Effector memory CD8-positive, alpha-beta T cell (primary cell): ENCODE results near the gene ATP6AP1.

Experiments used
- ATAC-seq: fragments of 150-1000 bp; cut with Tn5 transposase; replicated peaks from 2 replicates; pipeline ENCODE4 v1.10.0; 2021; ENCODE audit warnings: mild to moderate bottlenecking, moderate library complexity
- DNase-seq, 3 experiments: peaks; one replicate each; pipeline ENCODE4 v3.0.0; 2021
- H3K27ac Mint-ChIP-seq, 2 donors: one replicate each; pipeline ENCODE4 v1.8.0; 2022; ENCODE audit warnings: mild to moderate bottlenecking in 2 of 2, mixed read lengths in 2 of 2, moderate library complexity in 2 of 2
- H3K27me3 Mint-ChIP-seq, 2 donors: one replicate each; pipeline ENCODE4 v1.8.0; 2022; ENCODE audit warnings: mixed read lengths in 2 of 2
- H3K36me3 Mint-ChIP-seq: one replicate; pipeline ENCODE4 v1.8.0; 2022; ENCODE audit warnings: mild to moderate bottlenecking, moderate library complexity, mixed read lengths; ENCODE audit not compliant: insufficient read depth
- H3K4me1 Mint-ChIP-seq, 2 donors: one replicate each; pipeline ENCODE4 v1.8.0; 2022; ENCODE audit warnings: low read depth in 2 of 2, mixed read lengths in 2 of 2
- H3K4me3 Mint-ChIP-seq, 2 donors: one replicate each; pipeline ENCODE4 v1.8.0; 2022; ENCODE audit warnings: mild to moderate bottlenecking in 2 of 2, mixed read lengths in 2 of 2, moderate library complexity in 2 of 2
- H3K9me3 Mint-ChIP-seq, 2 donors: one replicate each; pipeline ENCODE4 v1.8.0; 2022; ENCODE audit warnings: mixed read lengths in 2 of 2

ATP6AP1 gene

DNA sequence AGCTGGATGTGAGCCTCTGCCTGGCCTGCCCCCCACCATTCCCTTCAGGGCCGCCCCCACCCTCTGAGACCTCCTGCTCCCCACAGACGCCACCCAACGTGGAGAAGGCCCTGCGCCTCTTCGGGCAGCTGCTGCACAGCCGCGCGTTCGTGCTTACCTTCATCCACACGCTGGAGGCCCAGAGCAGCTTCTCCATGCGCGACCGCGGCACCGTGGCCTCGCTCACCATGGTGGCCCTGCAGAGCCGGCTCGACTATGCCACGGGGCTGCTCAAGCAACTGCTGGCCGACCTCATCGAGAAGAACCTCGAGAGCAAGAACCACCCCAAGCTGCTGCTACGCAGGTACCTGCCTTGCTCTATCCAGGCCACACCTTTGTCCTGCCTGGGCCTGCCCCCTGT, 39.7 kb downstream of the ATP6AP1 start:
- peaks cover 0 to under 1% of the 10 kb centered on the region in 2 donors for H3K4me1 Mint-ChIP-seq
- H3K27me3 Mint-ChIP-seq, result no peaks in the 10 kb centered on the region
- no peaks in the 10 kb centered on the region for H3K9me3 Mint-ChIP-seq
- peaks cover 30% of the 10 kb centered on the region for H3K36me3 Mint-ChIP-seq
- no peak overlapping the region for H3K4me3 Mint-ChIP-seq
- no peak for ATAC-seq
- no peak for DNase-seq
- no peak overlapping the region for H3K27ac Mint-ChIP-seq

DNA sequence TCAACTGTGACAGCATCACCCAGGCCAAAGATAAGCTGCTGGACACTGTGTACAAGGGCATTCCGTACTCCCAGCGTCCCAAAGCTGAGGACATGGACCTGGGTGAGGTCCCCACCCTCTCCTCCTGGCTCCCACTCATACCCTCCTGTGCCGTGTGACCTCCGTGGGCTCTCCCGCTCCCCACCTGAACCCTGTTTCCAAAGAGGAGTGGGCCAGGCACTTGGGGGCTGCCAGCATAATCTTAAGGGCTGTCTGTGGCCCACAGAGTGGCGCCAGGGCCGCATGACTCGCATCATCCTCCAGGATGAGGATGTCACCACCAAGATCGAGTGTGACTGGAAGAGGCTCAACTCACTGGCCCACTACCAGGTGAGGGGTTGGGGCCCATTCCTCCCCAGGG, 40.6 kb downstream of the ATP6AP1 start:
- Mint-ChIP-seq H3K36me3 (peaks cover 36% of the 10 kb centered on the region), H3K9me3 (no peaks in the 10 kb centered on the region), H3K27ac (no peak overlapping the region), H3K27me3 (no peaks in the 10 kb centered on the region), H3K4me1 (peaks cover 0 to 3% of the 10 kb centered on the region in 2 donors), H3K4me3 (no peak overlapping the region)
- ATAC-seq (no peak), DNase-seq (no peak)

DNA sequence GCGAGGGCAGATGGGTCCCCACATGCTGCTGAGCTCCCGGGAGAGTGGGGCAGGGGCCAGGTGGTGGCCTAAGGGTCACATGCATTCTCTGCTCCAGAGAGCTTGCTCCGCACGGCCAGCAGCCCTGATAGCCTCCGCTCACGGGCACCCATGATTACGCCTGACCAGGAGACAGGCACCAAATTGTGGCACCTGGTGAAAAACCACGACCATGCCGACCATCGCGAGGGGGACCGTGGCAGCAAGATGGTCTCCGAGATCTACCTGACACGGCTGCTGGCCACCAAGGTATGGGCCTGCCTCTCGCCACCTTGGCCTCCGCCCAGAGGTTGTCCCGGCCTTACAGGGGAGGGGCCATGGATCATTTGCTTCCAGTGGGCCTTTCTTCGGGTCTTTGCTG, 41.4 kb downstream of the ATP6AP1 start:
- Mint-ChIP-seq H3K4me1 (peaks cover 0 to 3% of the 10 kb centered on the region in 2 donors), H3K36me3 (peaks cover 35% of the 10 kb centered on the region), H3K27ac (no peak overlapping the region), H3K9me3 (no peaks in the 10 kb centered on the region), H3K27me3 (no peaks in the 10 kb centered on the region), H3K4me3 (no peak overlapping the region)
- DNase-seq, result no peak
- ATAC-seq, result no peak

DNA sequence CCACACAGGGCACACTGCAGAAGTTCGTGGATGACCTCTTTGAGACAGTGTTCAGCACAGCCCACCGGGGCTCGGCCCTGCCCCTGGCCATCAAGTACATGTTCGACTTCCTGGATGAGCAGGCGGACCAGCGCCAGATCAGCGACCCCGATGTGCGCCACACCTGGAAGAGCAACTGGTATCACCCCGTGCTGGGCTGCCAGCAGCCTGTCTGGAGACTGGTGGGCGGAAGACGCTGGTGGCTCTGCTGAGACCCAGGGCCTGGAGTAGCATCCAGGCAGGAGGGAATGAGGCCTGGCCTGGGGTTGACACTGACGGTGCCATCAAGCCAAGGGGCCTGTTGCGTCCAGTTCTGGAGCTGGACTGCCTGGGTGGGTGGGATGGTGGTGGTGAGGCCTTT, 42.0 kb downstream of the ATP6AP1 start:
- no peak overlapping the region for H3K4me3 Mint-ChIP-seq
- peaks cover 34% of the 10 kb centered on the region for H3K36me3 Mint-ChIP-seq
- ATAC-seq, result no peak
- no peak for DNase-seq
- H3K9me3 Mint-ChIP-seq, result no peaks in the 10 kb centered on the region
- H3K27me3 Mint-ChIP-seq, result no peaks in the 10 kb centered on the region
- no peak overlapping the region for H3K27ac Mint-ChIP-seq
- peaks cover 0 to 3% of the 10 kb centered on the region in 2 donors for H3K4me1 Mint-ChIP-seq

DNA sequence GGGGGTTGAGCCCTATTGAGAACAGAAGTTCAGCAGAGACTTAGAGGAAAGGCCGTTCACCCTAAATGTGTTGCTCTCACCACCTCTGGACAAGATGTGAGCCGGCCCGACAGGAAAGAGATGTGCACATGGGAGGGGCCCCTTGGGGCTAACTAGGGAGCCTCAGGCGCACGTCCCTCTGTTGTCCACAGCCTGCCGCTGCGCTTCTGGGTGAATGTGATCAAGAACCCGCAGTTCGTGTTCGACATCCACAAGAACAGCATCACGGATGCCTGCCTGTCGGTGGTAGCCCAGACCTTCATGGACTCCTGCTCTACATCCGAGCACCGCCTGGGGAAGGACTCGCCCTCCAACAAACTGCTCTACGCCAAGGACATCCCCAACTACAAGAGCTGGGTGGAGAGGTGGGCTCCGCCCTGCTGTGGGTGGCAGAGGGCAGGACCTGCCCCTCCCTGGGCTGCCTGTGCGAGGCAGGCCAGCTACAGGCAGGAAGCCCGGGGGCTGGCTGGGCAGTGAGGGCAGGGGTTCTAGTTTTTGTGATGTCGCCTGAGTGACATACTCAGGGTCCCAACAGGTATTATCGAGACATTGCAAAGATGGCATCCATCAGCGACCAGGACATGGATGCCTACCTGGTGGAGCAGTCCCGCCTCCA, 42.6 kb downstream of the ATP6AP1 start:
- peaks cover 31% of the 10 kb centered on the region for H3K36me3 Mint-ChIP-seq

DNA sequence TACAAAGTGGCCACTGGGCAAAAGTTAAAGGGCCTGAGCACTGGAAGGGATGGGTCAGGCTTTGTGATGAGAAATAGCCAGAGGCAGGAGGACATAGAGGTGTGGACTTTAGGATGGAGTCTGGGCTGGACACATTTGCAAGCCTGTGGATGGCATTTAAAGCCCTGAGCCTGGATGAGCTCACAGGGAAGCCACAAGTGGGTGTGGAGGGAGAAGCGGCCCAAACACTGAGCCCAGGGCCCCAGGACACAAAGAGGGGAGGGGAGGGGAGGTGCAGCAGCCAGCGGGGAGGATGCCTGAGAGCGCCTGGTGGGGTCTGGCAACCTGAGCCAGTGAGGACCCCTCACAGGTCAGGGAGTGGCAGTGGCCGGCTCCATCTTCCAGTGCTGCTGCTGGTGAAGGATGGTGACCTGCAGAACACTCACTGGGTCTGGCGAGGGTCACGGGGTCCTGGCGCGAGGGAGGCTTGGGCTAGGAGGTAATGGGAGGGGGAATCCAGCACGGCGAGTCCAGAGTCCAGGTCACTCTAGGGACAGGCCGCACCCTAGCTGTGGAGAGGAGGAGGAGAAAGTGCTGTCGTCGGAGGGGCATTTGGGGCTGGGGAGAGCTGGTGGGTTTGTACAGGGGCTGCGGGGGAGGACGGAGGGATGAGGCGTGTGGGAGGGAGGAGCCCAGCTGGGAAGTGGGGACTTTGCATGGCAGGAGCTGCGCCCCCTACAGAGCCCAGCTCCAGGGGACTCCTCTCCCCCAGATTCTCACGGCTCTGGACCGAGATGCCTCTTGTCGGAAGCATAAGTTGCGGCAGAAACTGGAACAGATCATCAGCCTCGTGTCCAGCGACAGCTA, 43.6 kb downstream of the ATP6AP1 start:
- Mint-ChIP-seq H3K4me1 (peaks cover 0 to 3% of the 10 kb centered on the region in 2 donors), H3K9me3 (no peaks in the 10 kb centered on the region), H3K4me3 (no peak overlapping the region), H3K36me3 (peaks cover 27% of the 10 kb centered on the region), H3K27me3 (no peaks in the 10 kb centered on the region), H3K27ac (no peak overlapping the region)
- no peak for DNase-seq
- ATAC-seq, result no peak

More for the DNA sequence above, 42.6 kb downstream of the ATP6AP1 start:
- Mint-ChIP-seq H3K9me3 (no peaks in the 10 kb centered on the region), H3K4me3 (no peak overlapping the region), H3K4me1 (peaks cover 0 to 3% of the 10 kb centered on the region in 2 donors), H3K27me3 (no peaks in the 10 kb centered on the region), H3K27ac (no peak overlapping the region)
- DNase-seq (no peak), ATAC-seq (no peak)

DNA sequence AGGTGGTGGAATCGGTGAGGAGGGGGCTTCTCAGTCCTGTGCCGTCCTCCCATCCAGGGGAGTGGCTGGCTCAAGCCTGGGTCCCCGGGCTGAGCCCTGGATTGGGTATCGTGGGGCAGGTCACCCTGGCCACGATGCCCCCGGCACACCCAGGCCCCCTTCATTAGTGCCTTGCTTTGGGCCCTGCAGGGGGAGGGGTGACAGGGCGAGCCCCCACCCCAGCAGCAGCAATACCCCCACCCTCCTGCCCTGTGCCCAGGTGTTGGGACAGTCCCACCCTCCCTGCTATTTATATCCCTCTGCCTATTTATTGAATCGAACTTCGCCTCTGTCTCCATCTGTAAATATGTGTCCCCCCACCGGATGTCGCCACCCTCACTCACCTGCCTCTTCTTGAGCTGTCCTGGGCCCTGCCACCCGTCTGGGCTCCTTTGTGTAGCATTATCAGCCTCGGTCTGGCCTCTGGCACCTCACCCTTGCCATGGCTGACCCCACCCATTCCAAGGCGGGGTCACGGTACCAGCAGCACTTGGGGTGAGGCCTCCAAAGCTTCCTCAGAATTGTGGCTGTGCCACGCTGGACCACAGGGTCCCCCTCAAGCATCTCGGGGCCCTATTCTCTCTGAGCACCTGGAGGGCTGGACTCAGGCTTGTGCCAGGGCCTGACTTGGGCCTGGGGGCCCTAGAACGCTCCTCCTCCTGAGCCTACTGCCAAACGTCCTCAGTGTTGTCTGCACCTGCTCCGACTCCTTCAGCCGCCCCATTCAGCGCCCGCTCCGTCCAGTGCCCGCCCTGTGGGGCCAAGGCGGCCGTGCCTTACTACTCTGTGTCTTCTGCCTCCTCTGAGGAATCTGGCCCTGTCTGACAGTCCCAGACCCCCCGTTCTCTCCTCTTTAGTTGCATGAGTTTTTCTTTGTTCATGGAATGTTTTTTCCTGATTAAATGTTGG, 44.5 kb downstream of the ATP6AP1 start:
- DNase-seq, result no peak
- Mint-ChIP-seq H3K4me1 (peaks cover 0 to 3% of the 10 kb centered on the region in 2 donors), H3K27me3 (no peaks in the 10 kb centered on the region), H3K36me3 (peaks cover 26% of the 10 kb centered on the region), H3K9me3 (no peaks in the 10 kb centered on the region), H3K4me3 (peak overlapping the region in 1 of 2 donors; percentile 44), H3K27ac (no peak overlapping the region)
- no peak for ATAC-seq

DNA sequence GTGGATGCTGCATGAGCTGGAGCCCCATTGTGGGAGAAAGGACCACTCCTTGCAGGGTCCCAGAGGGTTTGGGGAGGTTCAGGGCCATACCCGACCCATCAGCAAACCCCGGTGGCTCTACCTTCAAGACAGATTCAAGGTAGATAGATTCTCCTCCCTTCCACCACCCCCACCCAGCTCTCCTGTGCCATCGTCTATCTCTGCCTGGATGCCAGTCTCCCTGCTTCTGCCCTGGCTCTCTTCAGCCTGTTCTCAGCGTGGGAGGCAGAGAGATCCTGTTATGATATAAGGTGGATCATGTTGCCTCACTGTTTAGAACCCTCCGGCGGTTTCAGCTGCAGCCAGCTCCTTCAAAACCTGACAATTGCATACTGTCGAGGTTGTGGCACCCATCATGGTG, 45.2 kb downstream of the ATP6AP1 start:
- peaks cover 22% of the 10 kb centered on the region for H3K36me3 Mint-ChIP-seq
- H3K4me3 Mint-ChIP-seq, result no peak overlapping the region
- H3K4me1 Mint-ChIP-seq, result peaks cover 0 to 6% of the 10 kb centered on the region in 2 donors
- H3K27ac Mint-ChIP-seq, result peak overlapping the region in 1 of 2 donors; percentile 49
- DNase-seq (no peak), ATAC-seq (no peak)
- H3K27me3 Mint-ChIP-seq, result no peaks in the 10 kb centered on the region
- H3K9me3 Mint-ChIP-seq, result no peaks in the 10 kb centered on the region

DNA sequence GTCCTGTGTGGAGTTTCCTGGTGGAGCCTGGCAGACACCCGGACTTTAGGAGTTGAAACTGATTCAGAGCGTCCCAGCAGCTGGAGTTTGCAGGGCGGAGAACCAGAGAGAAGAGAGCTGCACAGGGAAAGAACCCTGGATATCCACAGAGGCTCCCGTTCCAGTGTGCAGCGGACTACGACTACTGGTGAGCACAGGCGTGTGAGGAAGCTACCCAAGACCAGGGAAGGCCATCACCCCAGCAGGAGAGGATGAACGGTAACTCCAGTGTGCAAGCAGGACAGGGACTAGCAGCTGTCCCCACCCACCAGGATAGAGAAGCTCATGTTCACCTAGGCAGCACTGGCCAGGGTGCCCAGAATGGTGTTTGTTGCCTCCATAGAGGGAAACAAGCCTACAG, 48.3 kb downstream of the ATP6AP1 start:
- Mint-ChIP-seq H3K4me1 (peaks cover 4 to 10% of the 10 kb centered on the region in 2 donors), H3K27ac (no peak overlapping the region), H3K4me3 (no peak overlapping the region), H3K9me3 (no peaks in the 10 kb centered on the region), H3K36me3 (peaks cover 31% of the 10 kb centered on the region), H3K27me3 (no peaks in the 10 kb centered on the region)
- ATAC-seq (no peak), DNase-seq (no peak)

DNA sequence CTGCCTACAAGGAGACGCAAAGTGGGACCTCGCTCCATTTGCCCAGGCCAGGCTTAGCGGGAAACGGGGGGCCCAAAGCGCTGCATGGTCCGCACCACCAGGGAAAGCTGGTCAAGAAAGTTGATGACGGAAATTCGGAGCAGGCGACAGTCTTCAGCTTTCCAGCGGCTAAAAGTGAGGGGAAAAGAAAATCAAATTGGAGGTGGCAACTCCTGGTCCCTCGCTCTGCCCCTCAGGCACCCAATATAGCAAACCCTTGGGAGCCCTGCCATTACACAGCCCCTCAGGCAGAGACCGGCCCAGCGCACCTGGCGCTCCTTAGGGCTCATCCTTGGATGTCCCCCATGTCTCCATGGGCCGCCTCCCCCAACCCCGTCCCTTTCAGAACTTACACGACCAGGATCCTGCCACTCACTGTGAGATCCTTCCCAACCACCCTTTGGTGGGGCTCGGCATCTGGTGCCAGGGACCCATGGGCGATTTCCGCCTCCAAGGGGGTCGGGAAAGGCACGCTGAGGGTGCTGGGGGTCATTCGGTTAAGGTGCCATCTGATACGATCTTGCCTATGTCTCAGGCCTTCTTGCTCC, 49.5 kb downstream of the ATP6AP1 start:
- peaks cover 31% of the 10 kb centered on the region for H3K36me3 Mint-ChIP-seq
- peaks cover 4 to 10% of the 10 kb centered on the region in 2 donors for H3K4me1 Mint-ChIP-seq
- no peaks in the 10 kb centered on the region for H3K9me3 Mint-ChIP-seq

DNA sequence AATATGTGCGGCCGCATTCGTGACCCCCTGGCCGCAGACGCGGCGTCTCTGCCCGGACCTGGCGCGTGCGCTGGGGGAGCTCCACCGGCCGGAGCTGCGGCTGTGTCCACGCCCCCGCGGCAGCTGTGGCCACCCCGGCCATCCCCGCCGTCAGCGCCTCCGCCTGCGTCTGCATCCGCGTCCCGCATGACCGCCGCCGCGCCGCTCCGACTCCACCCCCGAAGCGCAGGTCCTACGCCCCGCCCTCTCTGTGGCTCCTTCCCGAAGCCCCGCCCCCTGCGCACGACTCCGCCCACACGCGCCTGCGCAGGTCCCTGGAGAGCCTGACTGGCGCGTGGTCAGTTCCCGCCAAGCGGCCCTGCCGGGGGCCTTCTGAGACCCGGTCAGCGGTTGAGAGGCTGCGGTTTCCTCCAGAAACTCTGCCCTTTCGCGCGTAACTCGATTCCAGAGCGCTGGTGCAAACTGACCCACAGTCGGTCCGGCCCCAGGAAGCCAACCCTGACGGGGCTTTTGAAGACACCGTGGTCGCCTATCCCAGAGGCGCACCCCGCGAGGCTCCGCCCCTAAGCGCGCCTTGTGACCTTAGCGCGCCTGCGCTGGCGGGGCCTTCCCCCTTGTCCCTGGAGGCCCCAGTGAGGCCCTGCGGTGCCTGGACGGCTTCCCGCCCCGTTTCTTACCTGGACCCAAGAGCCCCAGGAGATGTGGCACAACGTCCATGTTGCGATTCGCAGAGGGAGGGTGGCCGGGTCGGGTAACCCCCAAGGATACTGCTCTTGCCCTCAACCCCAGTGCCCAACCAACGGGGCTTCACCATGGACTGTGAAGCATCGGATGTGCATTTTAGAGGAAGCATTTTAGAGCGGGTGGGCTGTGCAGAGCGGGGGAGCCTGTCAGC, 50.5 kb downstream of the ATP6AP1 start, which contains the start of gene LAGE3:
Gene LAGE3, minus strand, starts transcription at position 554 of the 895 bp plus-strand sequence. Its CDS starts 366 bp downstream, at position 188.
- ATAC-seq (peak; percentile 85), DNase-seq (peak; percentile 95 to 96 (median 95))
- Mint-ChIP-seq H3K4me3 (peak within 1 kb of the TSS; percentile 75 to 82), H3K36me3 (peaks cover 27% of the 10 kb centered on the region), H3K4me1 (peaks cover 4 to 11% of the 10 kb centered on the region in 2 donors), H3K27ac (peak within 1 kb of the TSS; percentile 86 to 95), H3K27me3 (no peaks in the 10 kb centered on the region), H3K9me3 (no peaks in the 10 kb centered on the region)

More for the DNA sequence above, 49.5 kb downstream of the ATP6AP1 start:
- DNase-seq, result no peak
- no peak for ATAC-seq
- Mint-ChIP-seq H3K27ac (peak overlapping the region; percentile 86 to 95), H3K4me3 (peak overlapping the region; percentile 75 to 82), H3K27me3 (no peaks in the 10 kb centered on the region)

DNA sequence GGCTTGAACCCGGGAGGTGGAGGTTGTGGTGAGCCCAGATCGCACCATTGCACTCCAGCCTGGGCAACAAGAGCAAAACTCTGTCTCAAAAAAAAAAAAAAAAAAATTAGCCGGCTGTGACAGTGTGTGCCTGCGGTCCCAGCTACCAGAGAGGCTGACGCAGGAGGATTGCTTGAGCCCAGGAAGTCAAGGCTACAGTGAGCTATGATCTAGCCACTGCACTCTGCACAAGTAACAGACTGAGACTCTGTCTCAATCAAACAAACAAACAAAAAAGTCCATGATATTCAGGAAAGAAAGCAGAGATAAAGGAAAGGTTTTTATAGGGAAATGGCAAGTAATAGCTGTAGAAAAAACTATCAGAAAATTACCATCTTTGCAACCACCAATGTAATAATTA, 52.7 kb downstream of the ATP6AP1 start:
- DNase-seq (no peak), ATAC-seq (no peak)
- Mint-ChIP-seq H3K4me3 (no peak overlapping the region), H3K27ac (no peak overlapping the region), H3K4me1 (peaks cover 4 to 11% of the 10 kb centered on the region in 2 donors), H3K36me3 (peaks cover 25% of the 10 kb centered on the region), H3K27me3 (no peaks in the 10 kb centered on the region), H3K9me3 (no peaks in the 10 kb centered on the region)
